Skeletal muscle tissue (tissue), 1 donor: ENCODE data around the gene CREBBP. TPM values are rescaled to one million over a fixed set of nuclear protein-coding genes. Genes with fewer than 3 reads are reported as not detected.

Experiments
- total RNA-seq: library from RNA; depleted of rRNA; stranded (reverse); fragments of >200 nt; gene quantifications from one replicate; pipeline ENCODE4 v1.2.3, GENCODE V29; 2014

CREBBP gene
- total RNA-seq, 1 donor from 2014 or later, result 49.6 TPM

Other genes with a start within 250 kb of the CREBBP start
- gene DNASE1, start 226.0 kb downstream of the CREBBP start, total RNA-seq, result 15.1 TPM
- 115 TPM for gene TRAP1, start 163.2 kb downstream of the CREBBP start, total RNA-seq
- gene ADCY9, start 235.7 kb upstream of the CREBBP start, total RNA-seq, result 8.9 TPM